Panc1 (cell line): ENCODE data around the gene PCSK2. TPM values are rescaled to one million over a fixed set of nuclear protein-coding genes. Genes with fewer than 3 reads are reported as not detected.

Experiments
- ATAC-seq: fragments of 200-7000 bp; cut with Tn5 transposase; 2 replicates; pipeline ENCODE4 v1.9.1; 2020; ENCODE audit warnings: mild to moderate bottlenecking, moderate library complexity
- BruUV-seq: library from RNA; stranded (reverse); fragments of 400-500 nt; replicated peaks from 2 replicates; lab custom pipeline; 2021; lab: Mats Ljungman, UMichigan
- CTCF ChIA-PET: fragments of 300-600 bp; sonication (Branson Sonifier 250); formaldehyde crosslinking; loops from one replicate; lab custom pipeline; 2022; ENCODE audit warnings: antibody characterized with exemption; lab: Charles Lee
- POLR2A ChIA-PET: fragments of 300-600 bp; sonication (Branson Sonifier 250); formaldehyde crosslinking; loops from one replicate; lab custom pipeline; 2022; ENCODE audit warnings: antibody characterized with exemption; lab: Charles Lee
- DNase-seq: peaks from one replicate; pipeline ENCODE4 v3.0.0-alpha.2; 2010; ENCODE audit warnings: low read depth, low spot score
- H3K27ac ChIP-seq: 2 replicates; pipeline ENCODE4 v1.5.1; 2011; ENCODE audit warnings: mild to moderate bottlenecking, low read length, inconsistent platforms
- H3K27me3 ChIP-seq: fragments of 200-500 bp; sonication (Bioruptor generic); 2 replicates; pipeline ENCODE4 v1.6.0; 2014; ENCODE audit warnings: low read length, inconsistent platforms; ENCODE audit not compliant: control insufficient read depth, insufficient read depth
- H3K36me3 ChIP-seq: fragments of 200-500 bp; sonication (Bioruptor generic); 2 replicates; pipeline ENCODE4 v1.5.1; 2014; ENCODE audit warnings: inconsistent platforms, mild to moderate bottlenecking, low read length, moderate library complexity; ENCODE audit not compliant: control insufficient read depth, insufficient read depth
- H3K4me1 ChIP-seq: 2 replicates; pipeline ENCODE4 v1.5.1; 2011; ENCODE audit warnings: inconsistent platforms, mild to moderate bottlenecking, low read length, moderate library complexity; ENCODE audit not compliant: control insufficient read depth, insufficient read depth
- H3K4me3 ChIP-seq, 2 experiments: 2 replicates each; pipeline ENCODE4 v1.5.1; 2011 to 2012; ENCODE audit warnings: low read depth in 2 of 2, low read length in 2 of 2, mild to moderate bottlenecking in 2 of 2, inconsistent platforms in 1 of 2, moderate library complexity in 1 of 2
- H3K9me3 ChIP-seq: fragments of 200-500 bp; sonication (Bioruptor generic); 2 replicates; pipeline ENCODE4 v1.5.1; 2014; ENCODE audit warnings: low read depth, mild to moderate bottlenecking, inconsistent platforms, low read length, moderate library complexity; ENCODE audit not compliant: control insufficient read depth, insufficient read depth
- POLR2AphosphoS5 ChIP-seq: IDR thresholded peaks from 2 replicates; pipeline ENCODE4 v1.6.1; 2012; ENCODE audit warnings: mild to moderate bottlenecking, low read depth, low read length, moderate library complexity
- REST ChIP-seq, 2 experiments: IDR thresholded peaks; 2 replicates each; pipeline ENCODE4 v1.6.1; 2011 to 2012; ENCODE audit warnings: low read depth in 2 of 2, control low read depth in 1 of 2, low read length in 1 of 2, mild to moderate bottlenecking in 1 of 2, moderate library complexity in 1 of 2; ENCODE audit not compliant: insufficient read depth in 1 of 2
- SIN3A ChIP-seq: IDR thresholded peaks from 2 replicates; pipeline ENCODE4 v1.6.1; 2012; ENCODE audit warnings: low read depth, mild to moderate bottlenecking, low read length, moderate library complexity, borderline replicate concordance; ENCODE audit not compliant: insufficient read depth
- TCF7L2 ChIP-seq: IDR thresholded peaks from 2 replicates; pipeline ENCODE4 v1.6.1; 2011; ENCODE audit warnings: mild to moderate bottlenecking, low read depth, low read length, inconsistent platforms
- in situ Hi-C: cut with HindIII; loops from 2 replicates; pipeline ENCODE4 v1.10.0; 2016; ENCODE audit warnings: low sequenced_read_pairs, low pct_unique_long_range_greater_than_20kb
- intact Hi-C: fragments of 100-400 bp; cut with micrococcal nuclease; formaldehyde crosslinking; loops from one replicate; pipeline ENCODE4 v1.10.0; 2022; ENCODE audit not compliant: unreplicated experiment
- total RNA-seq: library from RNA; stranded (reverse); gene quantifications from one replicate; pipeline ENCODE4 v1.2.1, GENCODE V29; 2021; ENCODE audit not compliant: unreplicated experiment
- TF ChIP-seq, protein P1 (sequence below): fragments of 450-650 bp; IDR thresholded peaks from 2 replicates; pipeline ENCODE4 v1.5.1; 2017; ENCODE audit warnings: mild to moderate bottlenecking

PCSK2 gene
- total RNA-seq, 1 experiment from 2014 or later = not detected

DNA sequence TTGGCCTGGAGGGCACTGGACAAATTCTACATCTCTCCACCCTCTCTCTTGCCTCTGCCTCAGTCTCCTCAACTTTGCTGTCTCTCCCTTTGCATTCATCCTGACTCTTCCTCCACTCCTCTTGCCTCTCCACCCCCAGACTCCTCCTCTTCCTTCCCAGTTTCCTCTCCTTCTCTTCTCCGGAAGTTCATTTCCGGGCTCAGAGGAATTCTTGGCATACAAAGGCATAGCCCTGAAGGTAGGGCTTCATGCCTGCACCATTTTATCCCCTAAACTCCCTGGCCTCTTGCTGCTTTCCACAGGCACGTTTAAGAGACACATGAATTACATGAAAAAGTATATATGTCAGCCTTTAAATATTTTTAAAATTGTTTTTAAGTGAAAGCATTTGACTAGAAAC is 293.7 kb downstream of the PCSK2 start:
- CTCF ChIA-PET = no interaction called here
- no peaks in the 10 kb centered on the region for H3K27me3 ChIP-seq
- no peaks in the 10 kb centered on the region for H3K9me3 ChIP-seq
- no peak overlapping the region for H3K4me3 ChIP-seq
- no peaks in the 10 kb centered on the region for H3K4me1 ChIP-seq
- TF ChIP-seq, protein P1, sequence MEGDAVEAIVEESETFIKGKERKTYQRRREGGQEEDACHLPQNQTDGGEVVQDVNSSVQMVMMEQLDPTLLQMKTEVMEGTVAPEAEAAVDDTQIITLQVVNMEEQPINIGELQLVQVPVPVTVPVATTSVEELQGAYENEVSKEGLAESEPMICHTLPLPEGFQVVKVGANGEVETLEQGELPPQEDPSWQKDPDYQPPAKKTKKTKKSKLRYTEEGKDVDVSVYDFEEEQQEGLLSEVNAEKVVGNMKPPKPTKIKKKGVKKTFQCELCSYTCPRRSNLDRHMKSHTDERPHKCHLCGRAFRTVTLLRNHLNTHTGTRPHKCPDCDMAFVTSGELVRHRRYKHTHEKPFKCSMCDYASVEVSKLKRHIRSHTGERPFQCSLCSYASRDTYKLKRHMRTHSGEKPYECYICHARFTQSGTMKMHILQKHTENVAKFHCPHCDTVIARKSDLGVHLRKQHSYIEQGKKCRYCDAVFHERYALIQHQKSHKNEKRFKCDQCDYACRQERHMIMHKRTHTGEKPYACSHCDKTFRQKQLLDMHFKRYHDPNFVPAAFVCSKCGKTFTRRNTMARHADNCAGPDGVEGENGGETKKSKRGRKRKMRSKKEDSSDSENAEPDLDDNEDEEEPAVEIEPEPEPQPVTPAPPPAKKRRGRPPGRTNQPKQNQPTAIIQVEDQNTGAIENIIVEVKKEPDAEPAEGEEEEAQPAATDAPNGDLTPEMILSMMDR = no peak
- TF ChIP-seq POLR2AphosphoS5 = no peak
- no peak for TF ChIP-seq SIN3A
- TF ChIP-seq TCF7L2 = no peak
- TF ChIP-seq REST (IDR thresholded peaks at IDR 0.05; ENCODE audit: insufficient read depth in 1 of 2, low read depth in 2 of 2, low read length in 1 of 2) = no peak
- DNase-seq (no peak), ATAC-seq (no peak)
- POLR2A ChIA-PET = no interaction called here
- H3K36me3 ChIP-seq = no peaks in the 10 kb centered on the region
- BruUV-seq = no TSS peak
- in situ Hi-C loops = no loop called here
- intact Hi-C loops = no loop called here
- no peak overlapping the region for H3K27ac ChIP-seq

DNA sequence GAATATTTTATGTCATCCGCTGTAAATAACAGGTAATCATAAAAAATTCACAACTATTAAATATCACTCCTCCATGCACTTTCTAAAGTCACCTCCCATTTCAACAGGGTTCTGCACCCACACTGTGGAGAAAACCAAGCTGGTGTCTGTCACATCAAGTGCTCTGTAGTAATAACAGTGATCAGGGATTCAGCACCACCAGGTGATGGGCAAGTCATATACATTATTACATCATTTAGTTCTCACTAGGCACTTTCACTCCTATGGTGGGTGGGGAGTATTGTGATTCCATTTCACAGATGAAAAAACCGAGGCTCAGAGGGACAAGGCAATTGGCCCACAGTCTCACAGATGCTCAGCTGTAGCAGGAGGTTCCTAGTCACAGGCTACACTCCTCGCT is 295.7 kb downstream of the PCSK2 start:
- in situ Hi-C loops (no loop called here), intact Hi-C loops (no loop called here)
- no peak overlapping the region for H3K27ac ChIP-seq
- H3K4me1 ChIP-seq = no peaks in the 10 kb centered on the region
- no peaks in the 10 kb centered on the region for H3K27me3 ChIP-seq
- no peak for TF ChIP-seq REST (IDR thresholded peaks at IDR 0.05; ENCODE audit: insufficient read depth in 1 of 2, low read depth in 2 of 2, low read length in 1 of 2)
- no peak for TF ChIP-seq TCF7L2
- TF ChIP-seq SIN3A = no peak
- no peak for TF ChIP-seq POLR2AphosphoS5
- TF ChIP-seq, protein P1 = no peak
- no peaks in the 10 kb centered on the region for H3K9me3 ChIP-seq
- H3K36me3 ChIP-seq = no peaks in the 10 kb centered on the region
- ATAC-seq (no peak), DNase-seq (no peak)
- ChIA-PET CTCF (no interaction called here), POLR2A (no interaction called here)
- H3K4me3 ChIP-seq = no peak overlapping the region
- BruUV-seq = no TSS peak
